ENCODE data around the gene SNRPD2. TPM values are rescaled to one million over a fixed set of nuclear protein-coding genes. Genes with fewer than 3 reads are reported as not detected.

SNRPD2 gene
- total RNA-seq, 1 donor: 325 TPM

- TF ChIP-seq CTCF (IDR thresholded peaks at IDR 0.05; ENCODE audit: insufficient read depth, low read length): no peak
- peak overlapping the region; percentile 25 for H3K4me3 ChIP-seq (ENCODE audit: low read depth, low read length)
- peak; percentile 57 for DNase-seq (ENCODE audit: low read depth)
Measured at GRCh38 chr19:45677351-45678230, 14.2 kb downstream of the SNRPD2 start.

GRCh38 chr19:45676851-45677263, 14.9 kb downstream of the SNRPD2 start:
- no peak for DNase-seq (ENCODE audit: low read depth)
- H3K4me3 ChIP-seq (ENCODE audit: low read depth, low read length): no peak overlapping the region
- no peak for TF ChIP-seq CTCF (IDR thresholded peaks at IDR 0.05; ENCODE audit: insufficient read depth, low read length)

GRCh38 chr19:45674946-45675345, 16.8 kb downstream of the SNRPD2 start:
- no peak for DNase-seq (ENCODE audit: low read depth)
- H3K4me3 ChIP-seq (ENCODE audit: low read depth, low read length): no peak overlapping the region
- TF ChIP-seq CTCF (IDR thresholded peaks at IDR 0.05; ENCODE audit: insufficient read depth, low read length): no peak

- DNase-seq (ENCODE audit: low read depth): peak; percentile 53
- no peak overlapping the region for H3K4me3 ChIP-seq (ENCODE audit: low read depth, low read length)
- TF ChIP-seq CTCF (IDR thresholded peaks at IDR 0.05; ENCODE audit: insufficient read depth, low read length): no peak
Measured at GRCh38 chr19:45670670-45671453, 20.9 kb downstream of the SNRPD2 start.

GRCh38 chr19:45668342-45668871, 23.3 kb downstream of the SNRPD2 start:
- no peak for DNase-seq (ENCODE audit: low read depth)
- TF ChIP-seq CTCF (IDR thresholded peaks at IDR 0.05; ENCODE audit: insufficient read depth, low read length): no peak
- peak overlapping the region; percentile 43 for H3K4me3 ChIP-seq (ENCODE audit: low read depth, low read length)

GRCh38 chr19:45667620-45668341, 24.0 kb downstream of the SNRPD2 start, which contains the start of gene GIPR:
Gene GIPR, plus strand, starts transcription at chr19:45668221. Its CDS starts 1,300 bp downstream, at chr19:45669521.
- TF ChIP-seq CTCF (IDR thresholded peaks at IDR 0.05; ENCODE audit: insufficient read depth, low read length): no peak
- peak within 1 kb of the TSS; percentile 44 for H3K4me3 ChIP-seq (ENCODE audit: low read depth, low read length)
- no peak for DNase-seq (ENCODE audit: low read depth)

All from fibroblast of the aortic adventitia (primary cell).